A673 (cell line): ENCODE measurements around the gene WNK4. TPM values are rescaled to one million over a fixed set of nuclear protein-coding genes. Genes with fewer than 3 reads are reported as not detected.

Experiments used
- BruUV-seq: library from RNA; stranded (reverse); fragments of 400-500 nt; replicated peaks from 2 replicates; lab custom pipeline; 2021; lab: Mats Ljungman, UMichigan
- CTCF ChIA-PET: fragments of 300-600 bp; sonication (Branson Sonifier 250); formaldehyde crosslinking; loops from one replicate; lab custom pipeline; 2022; ENCODE audit warnings: antibody characterized with exemption; lab: Charles Lee
- POLR2A ChIA-PET: fragments of 300-600 bp; sonication (Branson Sonifier 250); formaldehyde crosslinking; loops from one replicate; lab custom pipeline; 2022; ENCODE audit warnings: antibody characterized with exemption; ENCODE audit not compliant: low non-redundant PET; lab: Charles Lee
- DNase-seq: peaks from one replicate; pipeline ENCODE4 v3.0.0-alpha.2; 2015; ENCODE audit warnings: low spot score
- H3K27ac ChIP-seq: fragments of 200-600 bp; sonication (generic); 2 replicates; pipeline ENCODE4 v1.5.1; 2016; ENCODE audit warnings: mixed run types, low read depth, mild to moderate bottlenecking, mixed read lengths, antibody characterized with exemption, low read length; ENCODE audit not compliant: poor library complexity, severe bottlenecking
- H3K27me3 ChIP-seq: fragments of 200-600 bp; sonication (generic); replicated peaks from 2 replicates; pipeline ENCODE4 v1.6.1; 2017; ENCODE audit warnings: mixed run types, low read depth, mild to moderate bottlenecking, mixed read lengths, antibody characterized with exemption, low read length; ENCODE audit not compliant: insufficient read depth, poor library complexity
- H3K36me3 ChIP-seq: fragments of 200-600 bp; sonication (generic); 2 replicates; pipeline ENCODE4 v1.6.1; 2016; ENCODE audit warnings: mixed run types, mild to moderate bottlenecking, mixed read lengths, antibody characterized with exemption, low read length; ENCODE audit not compliant: insufficient read depth, poor library complexity, severe bottlenecking
- H3K4me1 ChIP-seq: fragments of 200-600 bp; sonication (generic); 2 replicates; pipeline ENCODE4 v1.6.1; 2017; ENCODE audit warnings: mixed run types, mild to moderate bottlenecking, mixed read lengths, antibody characterized with exemption, low read length; ENCODE audit not compliant: insufficient read depth, poor library complexity, severe bottlenecking
- H3K4me3 ChIP-seq: fragments of 200-600 bp; sonication (generic); 2 replicates; pipeline ENCODE4 v1.5.1; 2016; ENCODE audit warnings: low read depth, mixed run types, mild to moderate bottlenecking, mixed read lengths, low read length; ENCODE audit not compliant: poor library complexity, severe bottlenecking
- H3K9me3 ChIP-seq: fragments of 200-600 bp; sonication (generic); 2 replicates; pipeline ENCODE4 v1.6.1; 2016; ENCODE audit warnings: mixed run types, low read depth, mild to moderate bottlenecking, mixed read lengths, antibody characterized with exemption, low read length; ENCODE audit not compliant: poor library complexity, severe bottlenecking
- CTCF ChIP-seq: fragments of 300-800, 200-600 bp; sonication (generic); conservative IDR thresholded peaks from 2 replicates; pipeline ENCODE4 v1.5.1; 2017; ENCODE audit warnings: low read depth, mild to moderate bottlenecking, antibody characterized with exemption, low read length, moderate library complexity, mixed read lengths
- EZH2 ChIP-seq: fragments of 200-600 bp; sonication (generic); IDR thresholded peaks from 2 replicates; pipeline ENCODE4 v1.6.1; 2017; ENCODE audit warnings: borderline replicate concordance, low read depth, mild to moderate bottlenecking, mixed read lengths, antibody characterized with exemption, low read length; ENCODE audit not compliant: poor library complexity, severe bottlenecking
- intact Hi-C: fragments of 100-400 bp; cut with micrococcal nuclease; formaldehyde crosslinking; loops from one replicate; pipeline ENCODE4 v1.10.0; 2022; ENCODE audit not compliant: unreplicated experiment
- total RNA-seq: library from RNA; stranded (reverse); gene quantifications from 2 replicates; pipeline ENCODE4 v1.2.3, GENCODE V29; 2021

WNK4 gene
- total RNA-seq, 1 experiment from 2014 or later = 0.11 TPM

- ChIA-PET CTCF (no interaction called here), POLR2A (no interaction called here)
- intact Hi-C loops = no loop called here
- Histone ChIP-seq H3K27ac (no peak overlapping the region), H3K4me3 (no peak overlapping the region), H3K4me1 (no peaks in the 10 kb centered on the region), H3K36me3 (no peaks in the 10 kb centered on the region), H3K9me3 (no peaks in the 10 kb centered on the region), H3K27me3 (no peaks in the 10 kb centered on the region)
- no TSS peak for BruUV-seq
- DNase-seq = no peak
- TF ChIP-seq CTCF (no peak), EZH2 (no peak)
Measured at GRCh38 chr17:42791948-42792347, 11.5 kb downstream of the WNK4 start.

GRCh38 chr17:42792545-42792944 is 12.1 kb downstream of the WNK4 start:
- H3K4me3 ChIP-seq = no peak overlapping the region
- H3K27ac ChIP-seq = no peak overlapping the region
- no peaks in the 10 kb centered on the region for H3K27me3 ChIP-seq
- no peaks in the 10 kb centered on the region for H3K4me1 ChIP-seq
- no TSS peak for BruUV-seq
- CTCF ChIA-PET = no interaction called here
- no peaks in the 10 kb centered on the region for H3K9me3 ChIP-seq
- POLR2A ChIA-PET = no interaction called here
- TF ChIP-seq EZH2 = no peak
- DNase-seq = no peak
- H3K36me3 ChIP-seq = no peaks in the 10 kb centered on the region
- intact Hi-C loops = no loop called here

GRCh38 chr17:42795061-42795460 is 14.7 kb downstream of the WNK4 start:
- POLR2A ChIA-PET = no interaction called here
- Histone ChIP-seq H3K9me3 (no peaks in the 10 kb centered on the region), H3K4me1 (no peaks in the 10 kb centered on the region), H3K27ac (no peak overlapping the region), H3K36me3 (no peaks in the 10 kb centered on the region), H3K4me3 (no peak overlapping the region), H3K27me3 (no peaks in the 10 kb centered on the region)
- CTCF ChIA-PET = no interaction called here
- no TSS peak for BruUV-seq
- intact Hi-C loops = no loop called here
- no peak for DNase-seq
- no peak for TF ChIP-seq EZH2
- no peak for TF ChIP-seq CTCF

GRCh38 chr17:42795465-42795864 is 15.1 kb downstream of the WNK4 start:
- BruUV-seq = no TSS peak
- H3K36me3 ChIP-seq = no peaks in the 10 kb centered on the region
- intact Hi-C loops = no loop called here
- TF ChIP-seq CTCF (no peak), EZH2 (no peak)
- no peak overlapping the region for H3K27ac ChIP-seq
- no peaks in the 10 kb centered on the region for H3K9me3 ChIP-seq
- H3K4me3 ChIP-seq = no peak overlapping the region
- no peaks in the 10 kb centered on the region for H3K27me3 ChIP-seq
- CTCF ChIA-PET = no interaction called here
- no peaks in the 10 kb centered on the region for H3K4me1 ChIP-seq
- POLR2A ChIA-PET = no interaction called here
- DNase-seq = no peak
